ENCODE data around the gene ADCY7.
"Not testable (repeated sequence)": the region's sequence is repeated elsewhere in the genome, so short reads cannot be mapped to it uniquely, and the experiment has no call there.

ADCY7 gene

DNA sequence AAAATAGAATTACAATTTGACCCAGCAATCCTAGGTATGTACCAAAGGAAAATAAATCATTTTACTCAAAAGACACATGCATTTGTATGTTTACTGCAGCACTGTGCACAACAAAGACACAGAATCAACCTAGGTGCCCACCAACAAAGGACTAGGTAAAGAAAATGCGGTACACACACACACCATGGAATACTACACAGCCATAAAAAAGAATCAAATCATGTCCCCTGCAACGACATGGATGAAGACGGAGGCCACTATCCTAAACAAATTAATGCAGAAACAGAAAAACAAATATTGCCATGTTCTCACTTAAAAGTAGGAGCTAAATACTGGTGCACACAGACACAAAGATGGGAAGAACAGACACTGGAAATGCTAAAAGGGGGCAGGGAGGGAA is 66.2 kb downstream of the ADCY7 start:
- in situ Hi-C loops (cut with HindIII; ENCODE audit: low sequenced_read_pairs): no loop called here

DNA sequence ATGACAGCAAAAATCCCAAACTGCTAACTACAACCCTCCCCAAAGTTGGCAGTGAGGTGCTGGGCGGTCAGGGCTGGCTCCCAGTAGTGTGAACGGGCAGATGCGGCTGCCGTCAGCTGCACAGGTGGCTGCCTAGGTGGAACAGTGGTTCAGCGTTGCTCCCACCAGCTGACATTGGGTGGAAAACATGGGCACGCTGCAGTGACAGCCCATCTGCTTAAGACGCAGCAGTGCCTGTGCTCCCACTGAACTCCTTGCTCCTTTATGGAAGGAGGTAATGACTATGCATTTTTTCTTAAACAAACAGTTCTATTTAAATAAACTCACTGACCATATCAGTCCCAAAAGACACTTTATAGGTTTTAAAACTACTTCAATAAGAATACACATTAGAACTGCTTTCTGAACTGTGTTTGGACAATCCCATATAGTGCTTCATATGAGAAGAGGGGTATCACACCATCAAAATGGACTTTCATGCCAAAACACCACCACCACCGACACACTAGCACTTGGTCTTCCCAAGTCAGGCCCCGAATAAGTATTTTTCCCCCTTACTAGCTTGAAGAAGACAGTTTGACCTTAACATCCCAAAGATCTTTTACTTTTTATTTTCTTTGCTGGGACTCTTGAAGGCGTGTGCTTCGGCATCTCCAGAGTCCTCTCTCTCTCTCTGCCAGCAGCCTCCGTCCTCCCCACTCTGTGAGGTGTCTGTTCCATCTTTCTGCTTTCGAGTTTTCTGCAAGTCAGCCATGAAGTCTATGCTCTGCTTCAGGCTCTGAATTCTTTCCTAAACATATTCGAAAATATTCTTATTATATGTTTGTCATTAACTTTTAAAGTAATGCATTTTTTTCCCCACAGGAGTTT is 68.0 kb downstream of the ADCY7 start:
- in situ Hi-C loops (cut with HindIII; ENCODE audit: low sequenced_read_pairs): no loop called here

DNA sequence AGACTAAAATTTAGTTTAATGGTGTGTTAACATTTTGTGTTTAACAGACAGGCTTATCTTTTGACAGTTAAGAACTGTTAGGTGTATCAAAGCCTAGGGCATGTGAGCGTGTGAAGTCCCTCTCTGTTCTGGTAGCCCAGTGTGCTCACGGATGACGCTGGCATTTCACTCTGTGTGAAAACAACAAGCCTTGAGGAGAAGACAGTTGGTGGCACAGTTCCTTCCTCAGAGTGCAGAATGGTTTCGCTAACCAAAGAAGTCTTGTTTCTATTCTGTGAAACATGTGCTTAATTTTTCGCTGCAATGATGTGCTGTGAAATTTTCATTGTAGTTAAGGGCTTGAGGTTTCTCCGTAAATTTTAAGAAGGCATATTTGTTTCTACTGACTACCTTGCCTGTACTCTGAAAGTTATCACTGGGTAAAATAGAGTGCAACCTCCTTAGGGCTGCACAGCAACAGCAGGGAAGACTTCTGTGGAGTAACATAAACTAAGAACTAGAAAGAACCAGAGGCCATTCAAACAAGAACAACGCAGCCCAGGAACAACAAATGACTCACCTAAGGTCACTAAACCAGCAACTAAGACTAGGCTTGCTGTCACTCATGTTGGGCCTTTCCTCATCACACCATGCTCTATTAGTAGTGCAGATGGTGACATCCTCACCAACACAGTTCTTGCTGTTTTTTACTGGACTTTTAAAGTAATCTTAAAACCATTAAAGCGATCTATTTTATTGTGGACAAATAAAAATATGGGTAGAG is 69.0 kb downstream of the ADCY7 start:
- in situ Hi-C loops (cut with HindIII; ENCODE audit: low sequenced_read_pairs): no loop called here

DNA sequence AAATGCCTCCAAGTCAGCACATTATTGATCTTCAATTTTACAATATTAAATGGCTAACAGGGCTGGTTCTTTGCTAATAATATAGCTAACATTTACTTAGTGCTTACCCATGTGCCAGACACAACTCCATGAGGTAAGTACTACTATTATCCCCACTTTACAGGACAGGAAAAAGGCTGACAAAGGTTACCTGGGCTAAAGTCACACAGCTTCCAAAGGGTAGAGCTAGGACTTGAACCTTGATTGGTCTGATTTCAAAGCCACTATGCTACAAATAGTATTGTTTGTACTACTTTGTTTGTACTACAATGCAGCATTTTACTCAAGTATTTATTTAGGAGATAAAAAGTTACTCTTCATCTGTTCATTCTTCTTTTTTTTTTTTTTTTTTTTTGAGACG is 70.5 kb downstream of the ADCY7 start:
- in situ Hi-C loops (cut with HindIII; ENCODE audit: low sequenced_read_pairs): no loop called here

DNA sequence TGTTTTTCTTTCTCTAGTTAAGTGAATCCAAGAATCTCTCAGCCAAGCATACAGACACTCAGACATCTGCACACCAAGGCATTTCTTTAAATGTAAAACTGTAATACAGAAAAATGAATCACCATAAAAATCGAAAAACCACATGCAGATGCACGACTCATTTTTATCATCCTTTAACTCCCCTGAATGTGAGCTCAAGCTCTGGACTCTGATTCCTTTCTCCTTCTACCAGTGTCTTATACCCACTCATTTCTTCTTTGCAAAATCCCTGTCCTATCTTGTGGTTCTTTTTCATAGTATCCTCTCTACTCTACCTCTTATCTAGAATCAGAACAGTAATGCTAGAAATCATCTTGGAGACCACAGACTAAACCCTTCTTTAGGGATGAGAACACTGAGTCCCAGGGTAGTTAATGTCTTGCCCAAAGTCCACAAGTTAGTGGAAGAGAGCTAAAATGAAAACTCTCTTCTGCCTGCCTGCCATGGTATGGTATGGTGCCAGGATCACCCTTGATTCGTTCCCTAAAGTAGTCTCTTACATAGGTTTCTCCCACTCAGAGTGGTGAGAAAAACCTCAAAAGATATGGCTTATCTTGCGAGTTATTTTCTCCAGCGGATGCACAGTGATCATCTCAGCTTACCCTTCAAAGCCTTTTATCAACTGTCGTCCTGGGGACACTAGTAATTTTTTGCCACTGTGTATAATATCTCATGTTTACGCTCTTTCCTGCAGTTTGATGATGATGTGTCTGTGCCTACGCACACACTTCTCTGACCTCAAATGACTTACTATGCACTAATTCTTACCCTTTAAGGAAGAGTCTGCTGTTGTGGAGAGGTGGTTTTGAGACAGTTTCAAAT is 72.2 kb downstream of the ADCY7 start:
- in situ Hi-C loops (cut with HindIII; ENCODE audit: low sequenced_read_pairs): no loop called here

DNA sequence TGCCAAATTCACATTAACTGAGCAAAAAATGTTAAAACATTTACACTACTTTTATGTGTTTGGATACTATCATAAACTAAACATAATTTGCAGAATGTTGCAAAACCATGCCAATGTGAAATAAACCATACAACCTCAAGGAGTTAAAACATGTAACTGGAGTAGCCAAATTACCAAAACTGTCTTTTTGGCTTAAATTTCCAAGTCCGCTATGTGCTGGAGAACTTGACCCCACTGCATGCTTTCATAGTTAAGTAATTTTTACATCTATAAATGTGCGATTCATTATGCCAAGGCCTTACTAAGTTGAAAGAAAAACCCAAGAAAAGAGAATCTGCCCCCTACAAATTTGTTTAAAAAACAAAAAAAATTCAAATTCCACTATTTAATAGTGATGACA is 74.2 kb downstream of the ADCY7 start:
- in situ Hi-C loops (cut with HindIII; ENCODE audit: low sequenced_read_pairs): no loop called here

DNA sequence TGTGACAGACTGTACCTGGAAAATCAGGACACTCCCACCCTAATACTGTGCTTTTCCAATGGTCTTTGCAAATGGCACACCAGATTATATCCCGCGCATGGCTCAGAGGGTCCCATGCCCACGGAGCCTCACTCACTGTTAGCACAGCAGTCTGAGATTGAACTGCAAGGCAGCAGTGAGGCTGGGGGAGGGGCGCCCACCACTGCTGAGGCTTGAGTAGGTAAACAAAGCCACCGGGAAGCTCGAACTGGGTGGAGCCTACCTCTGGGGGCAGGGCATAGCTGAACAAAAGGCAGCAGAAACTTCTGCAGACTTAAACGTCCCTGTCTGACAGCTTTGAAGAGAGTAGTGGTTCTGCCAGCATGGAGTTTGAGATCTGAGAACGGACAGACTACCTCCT is 77.2 kb downstream of the ADCY7 start:
- in situ Hi-C loops (cut with HindIII; ENCODE audit: low sequenced_read_pairs): not testable (repeated sequence)

DNA sequence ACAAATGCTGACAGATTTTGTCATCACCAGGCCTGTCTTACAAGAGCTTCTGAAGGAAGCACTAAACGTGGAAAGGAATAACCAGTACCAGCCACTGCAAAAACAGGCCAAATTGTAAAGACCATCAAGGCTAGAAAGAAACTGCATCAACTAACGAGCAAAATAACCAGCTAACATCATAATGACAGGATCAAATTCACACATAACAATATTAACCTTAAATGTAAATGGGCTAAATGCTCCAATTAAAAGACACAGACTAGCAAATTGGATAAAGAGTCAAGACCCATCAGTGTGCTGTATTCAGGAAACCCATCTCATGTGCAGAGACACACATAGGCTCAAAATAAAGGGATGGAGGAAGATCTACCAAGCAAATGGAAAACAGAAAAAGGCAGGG is 78.9 kb downstream of the ADCY7 start:
- in situ Hi-C loops (cut with HindIII; ENCODE audit: low sequenced_read_pairs): not testable (repeated sequence)

DNA sequence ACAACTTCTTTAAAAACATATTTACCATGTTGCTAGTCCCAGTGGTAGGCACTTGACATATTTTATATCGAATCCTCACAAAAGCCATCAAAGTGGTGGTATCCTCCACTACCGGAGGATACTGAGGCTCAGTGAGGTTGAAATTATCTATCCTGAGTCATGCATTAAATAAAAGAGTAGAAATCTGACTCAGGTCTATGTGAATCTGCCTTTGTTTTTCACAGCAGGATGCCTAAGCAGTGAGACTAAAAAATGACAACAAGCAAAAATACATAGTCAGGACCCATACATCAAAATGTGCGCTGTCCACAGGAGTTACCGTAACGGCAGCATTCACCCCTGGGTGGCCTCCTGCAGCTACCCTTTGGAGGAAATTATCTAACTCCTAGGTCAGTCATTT is 84.8 kb downstream of the ADCY7 start:
- in situ Hi-C loops (cut with HindIII; ENCODE audit: low sequenced_read_pairs): no loop called here

DNA sequence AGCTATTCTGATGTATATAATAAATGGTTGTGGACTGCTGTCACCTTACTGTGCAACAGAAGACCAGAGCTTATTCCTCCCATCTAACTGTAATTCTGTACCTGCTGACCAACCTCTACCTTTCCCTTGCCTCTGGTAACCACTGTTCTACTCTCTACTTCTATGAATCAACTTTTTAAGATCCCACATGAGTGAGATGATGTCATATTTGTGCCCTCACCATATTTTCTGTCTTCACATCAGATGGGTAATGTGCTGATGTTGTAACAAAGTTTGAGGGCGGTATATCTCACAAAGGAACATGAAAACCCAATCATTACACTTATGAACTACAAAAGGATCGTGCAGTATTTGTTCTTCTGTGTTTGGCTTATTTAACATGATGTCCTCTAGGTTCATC is 85.6 kb downstream of the ADCY7 start:
- in situ Hi-C loops (cut with HindIII; ENCODE audit: low sequenced_read_pairs): no loop called here

DNA sequence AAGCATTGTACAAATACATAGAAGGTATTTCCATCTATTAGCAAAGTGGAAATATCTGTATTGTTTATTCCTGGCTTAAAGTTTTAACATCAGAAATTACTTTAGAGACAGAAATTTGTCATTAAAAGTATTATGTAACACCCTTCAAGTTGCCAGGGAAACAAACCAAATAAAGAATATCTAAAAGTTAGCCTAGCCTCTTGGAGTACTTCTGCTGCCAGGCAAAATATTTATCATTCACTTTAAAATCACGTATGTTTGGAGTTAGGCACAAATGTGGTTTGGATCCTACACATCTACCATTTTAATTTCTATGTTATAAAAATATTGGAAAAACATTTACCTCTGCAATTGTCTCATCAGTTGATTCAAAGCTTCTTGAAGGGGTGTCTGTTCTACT is 87.7 kb downstream of the ADCY7 start:
- in situ Hi-C loops (cut with HindIII; ENCODE audit: low sequenced_read_pairs): no loop called here

DNA sequence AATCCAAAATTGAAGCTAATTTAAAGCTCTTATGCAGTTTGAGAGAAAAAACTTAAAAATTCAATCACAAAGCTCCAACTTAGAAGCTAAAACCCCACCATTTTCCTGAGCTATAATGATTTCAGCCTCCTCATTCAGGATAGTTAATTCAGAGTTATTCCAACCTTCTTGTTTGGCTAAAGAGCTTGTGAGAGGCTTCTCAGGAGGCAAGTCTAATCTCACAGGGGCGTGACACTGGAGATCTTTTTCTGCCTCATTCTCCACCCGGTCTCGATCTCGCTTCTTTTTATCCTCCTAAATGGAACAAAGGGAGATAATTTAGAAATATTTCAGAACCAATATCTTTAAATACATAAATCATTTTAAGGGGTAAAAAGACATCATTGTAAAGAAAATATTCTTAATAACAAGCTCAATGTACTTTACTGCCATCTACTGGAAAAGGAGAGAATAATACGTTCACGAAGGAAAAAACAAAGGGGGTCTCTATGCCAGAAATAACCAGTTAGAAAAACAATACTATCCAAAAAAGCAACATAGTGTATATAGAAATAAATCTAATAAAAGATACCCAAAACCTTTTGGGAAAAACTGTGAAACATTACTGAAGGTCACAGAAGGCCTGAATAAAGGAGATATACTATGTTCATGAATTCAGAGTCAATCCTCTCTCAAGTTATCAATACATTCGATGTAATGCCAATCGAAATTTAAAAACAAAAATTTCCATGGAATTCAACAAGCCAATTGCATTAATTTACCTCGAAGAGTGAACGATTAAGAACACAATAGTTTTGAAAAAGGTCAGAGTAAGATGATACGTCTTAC is 88.5 kb downstream of the ADCY7 start:
- in situ Hi-C loops (cut with HindIII; ENCODE audit: low sequenced_read_pairs): no loop called here

DNA sequence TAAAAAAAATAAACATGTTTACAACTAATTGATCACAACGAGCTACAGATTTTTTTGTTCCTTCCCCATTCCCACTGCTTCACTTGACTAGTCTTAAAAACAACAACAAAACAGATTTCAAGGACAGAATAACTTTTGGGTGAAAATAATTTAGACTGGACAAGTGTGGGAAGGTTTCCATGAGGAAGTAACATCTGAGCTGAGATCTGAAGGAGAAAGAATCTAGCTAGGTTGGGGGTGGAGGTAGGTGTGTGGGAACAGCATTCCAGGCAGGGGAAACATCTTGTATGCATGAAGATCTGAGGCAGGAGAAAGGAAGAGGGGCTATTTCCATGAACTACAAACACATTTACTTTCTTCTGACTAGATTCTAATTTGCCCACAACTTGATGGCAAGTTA is 93.3 kb downstream of the ADCY7 start:
- in situ Hi-C loops (cut with HindIII; ENCODE audit: low sequenced_read_pairs): no loop called here

DNA sequence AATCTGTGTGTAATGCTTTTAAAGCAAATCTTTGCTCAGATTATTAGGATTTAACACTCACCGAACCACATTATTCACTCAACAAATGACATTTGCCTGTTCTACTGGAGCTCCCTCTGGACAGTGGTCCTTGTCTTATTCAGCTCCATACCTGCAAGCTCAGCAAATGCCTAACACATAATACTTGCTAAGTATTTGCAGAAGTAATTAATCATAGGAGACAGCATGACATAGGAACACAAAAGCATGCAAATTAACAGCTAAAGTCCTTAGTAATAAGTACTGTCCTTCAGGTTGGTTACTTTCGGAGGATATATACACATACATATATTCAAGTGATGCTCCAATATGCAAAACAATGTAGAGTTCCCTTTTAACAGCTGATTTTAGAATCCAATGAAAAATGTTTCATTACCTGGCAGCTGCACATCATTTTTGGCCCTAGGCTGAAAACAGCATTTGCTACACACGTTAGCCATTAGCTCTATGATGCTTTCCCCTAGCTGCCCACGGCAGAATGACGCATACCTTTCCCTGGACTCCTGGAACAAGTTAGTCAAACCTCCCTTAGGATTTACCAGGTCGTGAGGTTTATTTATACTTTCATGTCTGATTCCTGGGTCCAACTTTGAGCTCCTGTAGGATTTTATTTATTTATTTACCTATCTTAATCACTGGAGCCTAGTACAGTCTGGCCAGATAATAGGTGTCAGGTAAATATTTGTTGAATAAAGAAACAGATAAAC is 93.9 kb downstream of the ADCY7 start:
- in situ Hi-C loops (cut with HindIII; ENCODE audit: low sequenced_read_pairs): no loop called here

DNA sequence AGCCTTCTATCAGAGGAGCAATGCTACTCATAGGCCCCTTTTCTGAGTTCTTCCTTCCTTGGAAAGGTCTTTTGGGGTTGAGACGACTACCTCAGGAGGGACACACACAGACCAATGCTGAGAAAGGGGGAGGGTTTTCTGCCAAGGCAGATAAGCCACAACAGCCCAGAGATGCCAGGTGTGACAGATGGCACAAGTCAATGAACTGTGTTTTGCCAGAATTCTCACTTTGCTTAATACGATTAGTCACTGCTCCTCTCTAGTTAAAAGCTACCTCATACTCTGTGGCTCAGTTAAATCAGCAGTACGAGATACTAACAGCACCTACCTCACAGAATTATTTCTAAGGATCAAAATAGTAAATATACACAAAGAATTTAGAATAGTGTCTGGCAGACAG is 94.4 kb downstream of the ADCY7 start:
- in situ Hi-C loops (cut with HindIII; ENCODE audit: low sequenced_read_pairs): no loop called here

DNA sequence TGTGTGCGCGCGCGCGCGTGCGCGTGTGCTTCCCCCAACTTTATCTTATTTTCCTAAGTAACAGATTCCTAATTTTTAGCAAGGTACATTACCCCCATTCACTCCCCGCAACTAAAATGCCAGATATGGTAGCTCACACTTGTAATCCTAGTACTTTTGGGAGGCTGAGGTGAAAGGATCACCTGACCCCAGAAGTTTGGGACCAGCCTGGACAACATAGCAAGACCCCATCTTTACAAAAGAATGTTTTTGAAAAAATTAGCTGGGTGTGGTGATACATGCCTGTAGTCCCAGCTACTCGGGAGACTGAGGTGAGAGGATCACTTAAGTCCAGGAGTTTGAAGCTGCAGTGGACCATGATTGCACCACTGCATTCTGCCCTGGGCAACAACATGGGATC is 97.3 kb downstream of the ADCY7 start:
- in situ Hi-C loops (cut with HindIII; ENCODE audit: low sequenced_read_pairs): no loop called here

DNA sequence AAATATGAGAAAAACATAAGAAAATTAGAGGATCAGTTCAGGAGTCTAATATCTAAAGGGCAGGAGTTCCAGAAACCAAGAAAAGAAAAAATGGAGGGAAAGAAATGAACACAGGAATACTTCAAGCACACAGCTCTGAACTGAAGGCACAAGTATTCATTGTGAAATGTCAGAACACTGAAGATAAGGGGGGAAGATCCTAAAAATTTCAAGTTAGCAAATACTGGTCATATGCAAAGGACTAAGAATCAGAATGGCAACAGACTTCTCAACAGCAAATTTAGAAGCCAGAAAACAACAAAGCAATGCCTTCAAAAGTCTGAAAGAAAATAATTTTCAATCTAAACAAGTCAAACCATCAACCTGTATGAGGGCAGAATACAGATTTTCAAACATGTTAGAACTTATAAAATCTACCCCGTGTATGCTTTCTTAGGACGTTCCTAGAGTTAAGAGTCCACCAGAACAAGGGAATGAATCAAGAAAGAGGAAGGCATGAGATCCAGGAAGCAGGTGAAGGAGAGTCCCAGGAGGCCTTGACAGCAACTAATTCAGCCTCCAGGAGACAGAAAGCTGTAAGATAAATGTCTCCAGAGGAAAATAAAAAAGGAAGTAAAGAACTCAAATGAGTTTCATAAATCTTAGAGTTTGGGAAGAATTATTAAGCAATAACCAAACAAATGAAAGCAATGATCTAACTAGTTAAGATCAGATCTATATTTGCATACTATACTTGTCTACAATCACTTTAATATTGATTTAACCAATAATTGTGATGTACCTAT is 99.6 kb downstream of the ADCY7 start:
- in situ Hi-C loops (cut with HindIII; ENCODE audit: low sequenced_read_pairs): no loop called here
